ENCODE results near the gene PNLDC1.

Gene PNLDC1

GRCh38 chr6:159853754-159854153, 53.7 kb downstream of the PNLDC1 start:
- no peak for DNase-seq

- no peak for DNase-seq
These were observed 54.9 kb downstream of the PNLDC1 start for GRCh38 chr6:159854959-159855358.

- DNase-seq, result no peak
These were observed 58.2 kb downstream of the PNLDC1 start for GRCh38 chr6:159858259-159858658.

GRCh38 chr6:159860482-159860881, 60.4 kb downstream of the PNLDC1 start:
- DNase-seq, result no peak

GRCh38 chr6:159862103-159862502, 62.0 kb downstream of the PNLDC1 start:
- DNase-seq, result no peak

- DNase-seq, result peak; percentile 66
These were observed 63.3 kb downstream of the PNLDC1 start for GRCh38 chr6:159863341-159863740.

- no peak for DNase-seq
These were observed 65.3 kb downstream of the PNLDC1 start for GRCh38 chr6:159865226-159865920.

- DNase-seq, result no peak
These were observed 66.5 kb downstream of the PNLDC1 start for GRCh38 chr6:159866286-159867247.

Data from fibroblast of skin of abdomen (primary cell).